IPS DF 19.7 (cell line): ENCODE measurements around the gene SLC22A6.

Experiments used
- DNase-seq: peaks from one replicate; pipeline ENCODE4 v3.0.0-alpha.2; 2013; ENCODE audit warnings: low read depth, low spot score

The SLC22A6 gene, protein sequence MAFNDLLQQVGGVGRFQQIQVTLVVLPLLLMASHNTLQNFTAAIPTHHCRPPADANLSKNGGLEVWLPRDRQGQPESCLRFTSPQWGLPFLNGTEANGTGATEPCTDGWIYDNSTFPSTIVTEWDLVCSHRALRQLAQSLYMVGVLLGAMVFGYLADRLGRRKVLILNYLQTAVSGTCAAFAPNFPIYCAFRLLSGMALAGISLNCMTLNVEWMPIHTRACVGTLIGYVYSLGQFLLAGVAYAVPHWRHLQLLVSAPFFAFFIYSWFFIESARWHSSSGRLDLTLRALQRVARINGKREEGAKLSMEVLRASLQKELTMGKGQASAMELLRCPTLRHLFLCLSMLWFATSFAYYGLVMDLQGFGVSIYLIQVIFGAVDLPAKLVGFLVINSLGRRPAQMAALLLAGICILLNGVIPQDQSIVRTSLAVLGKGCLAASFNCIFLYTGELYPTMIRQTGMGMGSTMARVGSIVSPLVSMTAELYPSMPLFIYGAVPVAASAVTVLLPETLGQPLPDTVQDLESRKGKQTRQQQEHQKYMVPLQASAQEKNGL

GRCh38 chr11:62984451-62984991 lies at the start of gene SLC22A6:
TSS of gene SLC22A6 (minus strand) at chr11:62984967. CDS start at chr11:62984690, 277 bp downstream.
- DNase-seq: no peak

DNA sequence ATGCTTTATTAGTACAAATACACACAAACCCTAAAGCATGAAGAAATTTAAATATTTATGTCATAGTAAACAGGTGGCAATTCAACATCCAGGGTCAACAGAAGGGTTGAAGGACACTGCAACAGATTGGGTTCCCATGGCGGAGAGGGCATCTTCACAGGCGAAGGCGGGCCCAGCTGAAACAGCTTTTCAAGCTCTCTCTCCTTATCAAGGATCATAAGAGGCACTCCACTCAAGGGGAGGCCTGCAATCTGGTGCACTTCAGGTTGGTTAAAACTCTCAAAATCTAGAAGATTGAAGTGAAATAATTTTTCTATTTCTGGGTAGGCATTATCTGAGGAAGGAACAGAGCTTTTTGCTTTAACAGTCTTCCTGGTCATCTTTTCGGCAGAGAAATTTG lies 47.7 kb upstream of the SLC22A6 start:
- DNase-seq: no peak

- DNase-seq: no peak
Observed at GRCh38 chr11:63023841-63024648, 39.3 kb upstream of the SLC22A6 start.

DNA sequence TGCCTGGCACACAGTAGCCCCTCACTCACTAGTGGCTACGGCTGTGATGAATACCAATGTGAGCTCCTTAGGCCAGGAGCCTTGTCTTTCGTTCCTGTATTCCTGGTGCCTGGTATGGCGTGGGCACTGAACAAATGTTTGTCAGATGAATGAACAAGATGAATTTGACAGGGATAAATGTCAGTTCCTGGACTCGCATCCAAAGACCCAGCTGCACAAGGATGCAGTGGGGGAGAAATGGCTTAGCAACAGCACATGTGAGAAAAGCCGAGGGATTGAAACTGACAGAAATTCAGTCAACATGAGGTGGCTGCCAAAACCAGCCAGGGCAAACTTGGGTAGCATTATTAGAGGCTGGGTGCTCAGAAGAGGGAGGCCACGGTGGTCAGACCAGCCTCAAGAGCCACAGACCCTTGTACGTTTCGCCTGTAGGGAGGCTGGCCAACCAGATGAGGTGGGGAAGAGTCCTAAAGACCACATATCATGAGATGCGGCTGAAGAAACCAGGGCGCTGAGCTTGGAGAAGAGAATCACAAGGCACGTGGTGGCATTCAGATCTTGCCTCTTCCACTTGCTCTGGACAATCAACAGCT lies 38.6 kb upstream of the SLC22A6 start:
- DNase-seq: no peak

GRCh38 chr11:63022441-63022840 lies 37.7 kb upstream of the SLC22A6 start:
- no peak for DNase-seq

GRCh38 chr11:63020671-63021291 lies 36.0 kb upstream of the SLC22A6 start:
- DNase-seq: no peak

DNA sequence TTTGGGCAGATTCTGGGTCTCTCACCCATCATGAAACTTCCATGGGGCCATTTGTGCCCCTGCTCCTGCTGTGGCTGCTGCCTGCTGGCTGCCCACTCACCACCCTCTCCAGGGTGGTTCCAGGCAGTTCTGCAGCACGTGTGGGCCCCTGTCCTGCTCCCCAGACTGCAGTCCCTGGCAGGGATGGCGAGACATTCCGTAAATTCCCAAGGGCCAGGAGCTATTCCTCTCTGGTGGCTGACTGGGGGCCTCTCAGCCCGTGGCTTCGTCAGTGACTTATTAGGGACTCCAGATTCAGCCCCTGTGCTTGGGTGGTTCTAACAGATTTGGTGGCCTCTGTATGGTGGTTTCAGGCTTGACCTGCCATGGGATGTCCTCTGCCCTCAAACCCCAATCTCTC lies 34.7 kb upstream of the SLC22A6 start:
- no peak for DNase-seq

DNA sequence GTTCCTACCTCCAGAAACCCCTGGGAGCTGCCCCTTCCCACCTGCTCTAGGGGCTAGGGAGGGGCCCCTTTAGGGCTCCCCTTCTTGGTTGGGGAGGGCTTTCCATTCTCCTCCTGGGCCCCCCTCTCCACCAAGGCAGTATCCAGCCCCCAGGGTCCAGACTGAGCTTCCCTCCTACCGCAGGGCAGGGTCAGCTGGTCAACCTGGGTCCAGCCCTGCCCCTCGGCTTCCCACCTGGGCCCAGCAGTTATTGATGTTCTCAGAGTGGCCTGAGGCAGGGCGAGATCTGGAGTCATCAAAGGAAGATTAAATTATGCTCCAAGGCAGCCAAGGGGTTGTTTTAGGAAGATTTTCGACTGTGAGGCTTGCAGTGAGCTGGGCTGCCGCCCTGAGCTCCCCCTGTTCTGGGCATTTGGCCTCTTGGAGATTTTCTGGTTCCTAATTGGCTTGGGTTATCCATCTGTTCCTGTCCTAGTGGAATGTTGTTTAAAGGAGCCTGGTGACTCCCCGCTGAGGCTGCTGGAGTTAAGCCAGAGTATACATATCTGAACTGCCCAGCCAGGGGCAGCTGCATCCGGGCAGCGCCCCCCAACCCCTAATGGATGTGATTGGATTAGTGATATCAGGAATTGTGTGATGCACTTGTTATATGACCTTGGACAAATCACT lies 32.7 kb upstream of the SLC22A6 start:
- DNase-seq: no peak

DNA sequence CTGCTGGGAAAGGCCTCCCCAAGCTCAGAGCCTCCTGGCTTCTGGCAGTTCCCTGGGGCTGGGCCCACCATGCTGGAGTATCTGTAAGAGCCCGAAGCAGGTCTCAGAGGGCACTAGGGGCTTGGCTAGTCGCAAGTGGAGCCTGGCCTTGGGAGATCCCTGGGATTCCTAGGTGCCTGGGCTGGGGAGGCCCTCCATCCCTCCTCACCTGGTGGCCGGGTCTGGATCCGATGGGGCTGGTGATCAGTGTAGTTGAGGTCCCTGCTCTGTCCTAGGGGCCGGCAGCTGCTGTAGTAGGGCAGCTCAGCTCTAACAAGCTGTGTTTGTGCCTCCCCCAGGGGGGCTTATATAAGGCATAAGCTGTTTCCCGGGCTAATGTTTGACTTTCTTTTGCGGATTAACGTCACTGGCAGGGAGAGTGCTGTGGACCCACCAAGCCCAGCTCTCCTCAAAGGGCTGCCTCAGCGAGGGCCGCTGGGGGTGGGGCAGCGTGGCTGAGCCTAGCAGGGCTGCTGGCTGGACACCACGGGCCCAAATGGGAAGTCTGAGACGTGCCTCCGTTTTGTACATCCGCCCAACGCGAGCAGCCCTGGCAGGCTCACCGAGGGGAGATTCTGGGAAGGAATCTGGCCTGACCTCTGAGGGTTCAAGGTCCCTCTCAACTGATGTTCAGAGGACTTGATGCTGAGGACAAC lies 30.9 kb upstream of the SLC22A6 start, which contains the start of gene SLC22A8:
Gene SLC22A8, minus strand, starts transcription at position 321 of the 695 bp plus-strand sequence. CDS start 883 bp downstream, outside the sequence.
- DNase-seq: no peak

- no peak for DNase-seq
Observed at GRCh38 chr11:63014408-63015055, 29.8 kb upstream of the SLC22A6 start.

- no peak for DNase-seq
Observed at GRCh38 chr11:63012839-63013238, 28.1 kb upstream of the SLC22A6 start.

GRCh38 chr11:63012430-63012829 lies 27.7 kb upstream of the SLC22A6 start:
- no peak for DNase-seq

- DNase-seq: no peak
Observed at GRCh38 chr11:63010934-63011439, 26.2 kb upstream of the SLC22A6 start.

DNA sequence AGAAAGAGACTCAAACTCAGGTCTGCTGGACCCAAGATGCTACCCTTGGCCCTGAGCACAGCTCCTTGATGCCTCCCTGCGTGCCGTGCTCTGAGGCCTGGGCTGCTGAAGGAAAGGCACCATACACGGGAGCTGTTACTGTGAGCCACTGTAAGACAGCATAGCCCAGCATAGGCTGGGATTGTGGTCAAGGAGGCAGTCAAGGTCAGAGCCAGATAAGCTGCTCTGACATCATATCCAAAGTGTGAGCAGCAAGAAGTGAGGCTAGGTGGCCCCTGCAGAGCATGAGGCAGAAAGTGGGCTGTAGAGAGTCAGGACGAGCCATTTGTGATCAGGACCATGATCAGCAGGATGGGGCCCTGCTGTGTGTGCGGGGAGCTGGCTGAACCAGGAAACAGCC lies 23.2 kb upstream of the SLC22A6 start:
- no peak for DNase-seq

GRCh38 chr11:63001456-63001855 lies 16.7 kb upstream of the SLC22A6 start:
- DNase-seq: no peak

GRCh38 chr11:62999649-63000048 lies 14.9 kb upstream of the SLC22A6 start:
- no peak for DNase-seq

DNA sequence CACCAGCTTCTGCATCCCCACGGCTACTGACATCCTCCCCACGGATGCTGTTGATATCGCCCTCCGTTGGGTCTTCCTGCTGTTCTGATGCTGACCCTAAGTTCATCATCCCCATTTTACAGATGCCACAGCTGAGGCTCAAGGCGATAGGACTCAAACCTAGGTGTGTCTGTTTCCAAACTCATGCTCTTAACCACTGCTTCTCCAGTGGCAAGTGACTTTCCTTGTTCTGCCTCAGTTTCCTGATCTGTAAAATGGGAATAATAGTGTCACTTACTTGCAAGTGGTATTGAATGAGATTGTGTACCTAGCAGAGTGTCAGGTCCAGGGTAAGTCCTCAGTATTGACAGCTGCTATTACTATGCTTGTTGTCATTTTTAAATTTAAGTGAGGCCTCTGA lies 14.4 kb upstream of the SLC22A6 start:
- DNase-seq: no peak

DNA sequence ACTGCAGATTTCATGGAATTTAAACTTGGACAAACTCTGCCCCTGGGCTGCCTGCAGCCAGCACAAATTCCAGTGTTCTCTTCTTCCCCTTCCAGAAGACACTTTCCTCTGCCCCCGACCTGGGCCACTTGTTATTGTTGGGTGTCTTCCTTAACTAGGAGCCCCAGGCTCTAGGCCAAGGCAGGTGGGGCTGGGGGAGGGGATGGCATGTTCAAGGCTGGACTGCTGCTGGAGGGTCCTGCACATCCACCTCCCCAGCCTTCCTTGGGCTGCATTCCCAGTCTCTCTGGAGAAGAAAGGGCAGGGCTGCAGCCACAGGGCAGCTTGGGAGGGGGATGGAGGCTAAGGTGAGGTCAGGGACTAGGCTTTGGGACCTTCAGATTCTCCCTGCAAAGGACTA lies 11.5 kb upstream of the SLC22A6 start:
- no peak for DNase-seq

GRCh38 chr11:62994775-62995174 lies 10.0 kb upstream of the SLC22A6 start:
- DNase-seq: no peak
